GM23338 (cell line): ENCODE data around the gene HAS3. TPM values are rescaled to one million over a fixed set of nuclear protein-coding genes. Genes with fewer than 3 reads are reported as not detected.

Source experiments
- ATAC-seq: fragments of 200-7000 bp; cut with Tn5 transposase; 3 replicates; pipeline ENCODE4 v1.9.1; 2020
- DNase-seq: peaks from one replicate; pipeline ENCODE4 v3.0.0-alpha.2; 2015; ENCODE audit warnings: low spot score
- H2AFZ ChIP-seq: fragments of 200-600 bp; sonication (generic); 2 replicates; pipeline ENCODE4 v1.8.0; 2016; ENCODE audit warnings: antibody characterized with exemption, mild to moderate bottlenecking, moderate library complexity
- H3F3A ChIP-seq: fragments of 200-600 bp; sonication (generic); replicated peaks from 2 replicates; pipeline ENCODE4 v1.8.0; 2017; ENCODE audit warnings: antibody characterized with exemption, mixed run types, low read depth
- H3K27ac ChIP-seq: fragments of 200-600 bp; sonication (generic); 2 replicates; pipeline ENCODE4 v1.6.1; 2016; ENCODE audit warnings: low read depth
- H3K27me3 ChIP-seq: fragments of 200-600 bp; sonication (generic); 2 replicates; pipeline ENCODE4 v1.8.0; 2016; ENCODE audit warnings: mild to moderate bottlenecking, mixed run types, moderate library complexity; ENCODE audit not compliant: insufficient read depth
- H3K36me3 ChIP-seq: fragments of 200-600 bp; sonication (generic); 2 replicates; pipeline ENCODE4 v1.8.0; 2016; ENCODE audit warnings: mild to moderate bottlenecking; ENCODE audit not compliant: insufficient read depth
- H3K4me1 ChIP-seq: fragments of 200-600 bp; sonication (generic); 2 replicates; pipeline ENCODE4 v1.8.0; 2016; ENCODE audit warnings: mild to moderate bottlenecking, moderate library complexity; ENCODE audit not compliant: insufficient read depth
- H3K4me2 ChIP-seq: fragments of 200-600 bp; sonication (generic); 2 replicates; pipeline ENCODE4 v1.7.1; 2017; ENCODE audit warnings: mixed run types
- H3K4me3 ChIP-seq: fragments of 200-600 bp; sonication (generic); 2 replicates; pipeline ENCODE4 v1.6.1; 2016; ENCODE audit warnings: mixed run types
- H3K79me2 ChIP-seq: fragments of 200-600 bp; sonication (generic); replicated peaks from 2 replicates; pipeline ENCODE4 v1.8.0; 2017; ENCODE audit warnings: mild to moderate bottlenecking; ENCODE audit not compliant: insufficient read depth
- H3K9me2 ChIP-seq: fragments of 200-600 bp; sonication (generic); 2 replicates; pipeline ENCODE4 v1.8.0; 2017; ENCODE audit not compliant: insufficient read depth
- H4K20me1 ChIP-seq: fragments of 200-600 bp; sonication (generic); replicated peaks from 2 replicates; pipeline ENCODE4 v1.8.0; 2017; ENCODE audit warnings: mild to moderate bottlenecking; ENCODE audit not compliant: insufficient read depth
- H3K27ac Mint-ChIP-seq: 2 replicates; pipeline ENCODE4 v1.8.0; 2020; ENCODE audit warnings: inconsistent platforms, mild to moderate bottlenecking, moderate library complexity, mixed read lengths
- H3K27me3 Mint-ChIP-seq: 3 replicates; pipeline ENCODE4 v1.8.0; 2022; ENCODE audit warnings: low read depth, mild to moderate bottlenecking, moderate library complexity, mixed read lengths, inconsistent platforms; ENCODE audit not compliant: insufficient read depth, poor library complexity
- H3K36me3 Mint-ChIP-seq: 3 replicates; pipeline ENCODE4 v1.8.0; 2021; ENCODE audit warnings: low read depth, mild to moderate bottlenecking, inconsistent platforms, moderate library complexity, mixed read lengths
- H3K4me1 Mint-ChIP-seq: 3 replicates; pipeline ENCODE4 v1.8.0; 2020; ENCODE audit warnings: mild to moderate bottlenecking, inconsistent platforms, mixed read lengths
- H3K4me3 Mint-ChIP-seq: 3 replicates; pipeline ENCODE4 v1.8.0; 2021; ENCODE audit warnings: moderate library complexity, mild to moderate bottlenecking, inconsistent platforms, mixed read lengths
- H3K9me3 Mint-ChIP-seq: 3 replicates; pipeline ENCODE4 v1.8.0; 2020; ENCODE audit warnings: moderate library complexity, mild to moderate bottlenecking, inconsistent platforms, mixed read lengths
- CTCF ChIP-seq, 2 experiments: fragments of 200-600 bp in 1 of 2; sonication (generic) in 1 of 2; conservative IDR thresholded peaks; 2 replicates each; pipeline versions ENCODE4 v1.5.1 to v1.6.1; 2016 to 2017; ENCODE audit warnings: antibody characterized with exemption in 2 of 2, low read depth in 2 of 2, mild to moderate bottlenecking in 2 of 2, moderate library complexity in 1 of 2
- ETS1 ChIP-seq: IDR thresholded peaks from 2 replicates; pipeline ENCODE4 v1.6.1; 2016; ENCODE audit warnings: antibody characterized with exemption
- JUNB ChIP-seq: IDR thresholded peaks from one replicate; pipeline ENCODE4 v1.6.1; 2016; ENCODE audit warnings: antibody characterized with exemption; ENCODE audit not compliant: unreplicated experiment
- STAT1 ChIP-seq: IDR thresholded peaks from one replicate; pipeline ENCODE4 v1.6.1; 2016; ENCODE audit warnings: antibody characterized with exemption; ENCODE audit not compliant: unreplicated experiment
- ZNF114 ChIP-seq: fragments of 250-450 bp; sonication (Bioruptor Pico); IDR thresholded peaks from 2 replicates; pipeline ENCODE4 v1.5.0; 2020; ENCODE audit warnings: mild to moderate bottlenecking, moderate library complexity
- ZNF331 ChIP-seq: fragments of 250-450 bp; sonication (Bioruptor Pico); IDR thresholded peaks from 2 replicates; pipeline ENCODE4 v1.5.0; 2020; ENCODE audit warnings: low read depth, mild to moderate bottlenecking, moderate library complexity
- ZNF462 ChIP-seq: fragments of 250-450 bp; sonication (Bioruptor Pico); IDR thresholded peaks from 2 replicates; pipeline ENCODE4 v1.5.0; 2020; ENCODE audit warnings: mild to moderate bottlenecking, moderate library complexity
- polyA plus RNA-seq: library from polyadenylated mRNA; unstranded; fragments of >200 nt; fragmentation: Nextera tagmentation; extraction: Ambion mirVana; gene quantifications from 2 replicates; pipeline ENCODE4 v1.2.1, GENCODE V29; 2016
- total RNA-seq: library from RNA; depleted of rRNA; stranded (reverse); fragments of >200 nt; shearing (Covaris generic); gene quantifications from 2 replicates; pipeline ENCODE4 v1.2.3, GENCODE V29; 2014

HAS3 gene
- total and polyA plus RNA-seq, 2 experiments from 2014 or later: 7.3 to 54.9 TPM

- TF ChIP-seq ZNF462 (CRISPR knock-in tag) (no peak), ZNF331 (CRISPR knock-in tag) (no peak), ZNF114 (CRISPR knock-in tag) (no peak), STAT1 (no peak)
These were observed 49.5 kb upstream of the HAS3 start (continued) for GRCh38 chr16:69055980-69056379.

GRCh38 chr16:69056421-69056820 lies 49.0 kb upstream of the HAS3 start:
- Histone ChIP-seq H3K79me2 (no peaks in the 10 kb centered on the region), H3K4me2 (no peak overlapping the region; the same call in 1 of the 2 replicates), H3K9me2 (no peaks in the 10 kb centered on the region), H3K36me3 (no peaks in the 10 kb centered on the region), H3F3A (0 out of 2 replicates have a peak, but pooled peaks cover 2% of the 10 kb centered on the region), H3K27ac (no peak overlapping the region), H3K27me3 (no peaks in the 10 kb centered on the region), H3K4me3 (no peak overlapping the region), H3K4me1 (peaks cover 20% of the 10 kb centered on the region), H2AFZ (no peak overlapping the region), H4K20me1 (no peaks in the 10 kb centered on the region)
- H3K9me3 Mint-ChIP-seq: no peaks in the 10 kb centered on the region
- H3K36me3 Mint-ChIP-seq: no peaks in the 10 kb centered on the region
- ATAC-seq: no peak
- no peak overlapping the region for H3K27ac Mint-ChIP-seq
- no peak overlapping the region for H3K4me3 Mint-ChIP-seq
- TF ChIP-seq ETS1 (no peak), ZNF331 (CRISPR knock-in tag) (no peak), CTCF (conservative IDR thresholded peaks at IDR 0.05; ENCODE audit: low read depth in 2 of 2) (no peak), ZNF462 (CRISPR knock-in tag) (no peak), JUNB (no peak)
- no peak for DNase-seq
- H3K27me3 Mint-ChIP-seq: peaks cover 3% of the 10 kb centered on the region
- H3K4me1 Mint-ChIP-seq: peaks cover 18% of the 10 kb centered on the region
